Right cardiac atrium (tissue), 5 donors: ENCODE data around the gene LURAP1L. TPM values are rescaled to one million over a fixed set of nuclear protein-coding genes. Genes with fewer than 3 reads are reported as not detected.

ENCODE experiments used
- ATAC-seq, 2 donors: fragments of 200-7000 bp; cut with Tn5 transposase; one replicate each; pipeline versions ENCODE4 v1.8.0 to v1.9.1; 2020; ENCODE audit warnings: moderate library complexity in 2 of 2, mild to moderate bottlenecking in 1 of 2
- DNase-seq, 3 donors: peaks; one replicate each; pipeline ENCODE4 v3.0.0-alpha.2; 2020
- H3K27ac ChIP-seq: one replicate; pipeline ENCODE4 v1.5.1; 2013; ENCODE audit warnings: mild to moderate bottlenecking, low read length, control low read depth, moderate library complexity
- H3K27me3 ChIP-seq: one replicate; pipeline ENCODE4 v1.6.1; 2013; ENCODE audit not compliant: control insufficient read depth, insufficient read depth
- H3K4me1 ChIP-seq: one replicate; pipeline ENCODE4 v1.6.1; 2013; ENCODE audit warnings: low read length; ENCODE audit not compliant: control insufficient read depth, insufficient read depth
- H3K4me3 ChIP-seq: one replicate; pipeline ENCODE4 v1.5.1; 2013; ENCODE audit warnings: low read length, control low read depth
- H3K9me3 ChIP-seq: one replicate; pipeline ENCODE4 v1.6.1; 2013; ENCODE audit warnings: low read length; ENCODE audit not compliant: control insufficient read depth
- WGBS: extraction: QIAGEN DNeasy Blood & Tissue Kit; methylation state at CpG from one replicate; pipeline ENCODE4 v1.1.7; 2013; 5-methylcytosine and 5-hydroxymethylcytosine counted together
- intact Hi-C, 4 donors: fragments of 100-400 bp; cut with DNase I; formaldehyde crosslinking; loops; one replicate each; pipeline versions ENCODE4 v1.11.0 to v1.14.0; 2022 to 2023
- polyA plus RNA-seq: library from polyadenylated mRNA; stranded (reverse); fragments of 200-250 nt; gene quantifications from one replicate; pipeline ENCODE4 v1.2.3, GENCODE V29; 2013
- total RNA-seq, 4 donors: library from RNA; stranded (reverse); fragmentation: NEBNext Ultra II Directional; extraction: Animal tissue kit (Norgen Biotek cat#: 25700); gene quantifications; one replicate each; pipeline ENCODE4 v1.2.1, GENCODE V29; 2021
- donor health status: healthy with polysubstance abuse.
- donor health status: DM: no; HTN: yes; CAD: no.
- donor health status: DM: no; HTN: no; CAD: no.
- donor health status: DM: no; HTN: yes; CAD: no; lungs with severe emphysema.
- donor health status: DM: yes; HTN: yes; CAD: no.

The LURAP1L gene
- total and polyA plus RNA-seq, 5 donors, result 2.1 to 3.4 (median 2.8) TPM

DNA sequence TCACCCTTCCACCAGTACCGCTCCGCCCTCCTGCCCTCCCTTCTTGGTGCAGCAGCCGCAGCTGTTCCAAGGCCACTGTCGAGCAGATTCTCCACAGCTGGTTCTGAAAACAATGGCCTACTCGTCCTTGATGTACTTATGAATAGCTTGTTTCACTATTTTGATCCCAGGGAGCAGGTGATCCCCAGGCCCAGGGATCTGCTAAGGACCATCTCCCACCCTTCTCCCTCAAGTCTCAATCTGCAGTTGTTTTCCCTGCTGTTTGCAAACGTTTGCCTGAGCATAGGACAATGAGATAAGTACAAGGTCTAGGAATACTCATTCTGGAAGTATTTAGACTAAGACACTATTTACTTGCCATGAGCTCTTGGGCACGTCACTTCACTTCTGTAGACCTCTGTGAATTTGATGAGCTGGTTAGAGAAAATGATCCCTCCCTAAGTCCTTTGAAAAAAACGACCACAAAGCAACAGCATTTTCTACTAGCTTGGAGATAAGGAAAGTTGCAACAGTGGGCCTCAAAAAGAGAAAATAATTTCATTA, 1.8 kb downstream of the LURAP1L start:
- Histone ChIP-seq H3K27me3 (no peaks in the 10 kb centered on the region), H3K4me1 (no peaks in the 10 kb centered on the region), H3K4me3 (peak overlapping the region; percentile 65), H3K9me3 (no peaks in the 10 kb centered on the region), H3K27ac (peak overlapping the region; percentile 53)
- intact Hi-C loops, result loop anchor here in 1 of 4 donors (5.0 kb wide), 1 partner anchor 41 kb away; no protein-coding TSS in a partner anchor
- DNase-seq, result peak; percentile 85 to 93 (median 93)
- 8% methylated on average over 8 of the region's 8 CpGs for WGBS
- peak in 1 of 2 donors; percentile 8 for ATAC-seq

DNA sequence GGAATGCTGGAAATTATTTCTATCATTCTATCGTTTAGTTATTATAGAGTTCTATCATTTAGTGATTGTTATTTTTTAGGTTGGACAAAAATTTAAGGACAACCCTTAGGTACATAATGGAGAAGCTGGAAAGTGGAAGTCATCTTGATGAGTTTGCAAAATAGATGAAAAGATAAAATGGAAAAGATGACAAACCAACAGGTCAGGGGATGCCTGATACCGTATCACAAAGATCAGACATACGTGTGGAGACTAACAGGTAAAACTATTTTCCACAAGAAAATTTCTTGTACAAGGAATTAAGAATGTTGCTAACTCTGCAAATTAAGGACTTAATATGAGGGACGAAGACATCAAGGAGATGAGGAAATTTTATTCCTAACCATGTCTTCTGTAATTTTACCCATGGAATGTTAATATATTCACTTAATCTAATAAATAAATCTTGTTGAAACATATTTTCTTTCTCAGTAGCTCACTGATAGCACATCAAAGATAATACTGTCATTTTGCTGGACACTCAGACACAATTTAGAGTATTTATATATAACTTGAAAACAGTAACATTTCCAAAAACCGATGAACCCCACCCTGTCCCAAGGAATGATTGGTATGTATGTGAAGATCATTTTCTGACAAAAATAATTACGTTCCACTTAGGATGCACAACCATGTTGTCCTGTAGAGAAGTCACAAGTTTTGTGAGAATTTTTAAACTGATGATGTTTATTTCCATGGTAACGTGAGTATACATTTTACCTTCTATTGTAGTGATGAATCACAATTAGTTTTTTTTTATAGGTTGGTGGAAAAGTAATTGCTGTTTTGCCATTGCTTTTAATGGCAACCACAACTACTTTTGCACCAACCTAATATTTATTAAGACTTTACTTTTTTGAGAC, 2.6 kb downstream of the LURAP1L start:
- ATAC-seq, result no peak
- no peaks in the 10 kb centered on the region for H3K4me1 ChIP-seq
- 55% methylated on average over 7 of the region's 7 CpGs for WGBS

DNA sequence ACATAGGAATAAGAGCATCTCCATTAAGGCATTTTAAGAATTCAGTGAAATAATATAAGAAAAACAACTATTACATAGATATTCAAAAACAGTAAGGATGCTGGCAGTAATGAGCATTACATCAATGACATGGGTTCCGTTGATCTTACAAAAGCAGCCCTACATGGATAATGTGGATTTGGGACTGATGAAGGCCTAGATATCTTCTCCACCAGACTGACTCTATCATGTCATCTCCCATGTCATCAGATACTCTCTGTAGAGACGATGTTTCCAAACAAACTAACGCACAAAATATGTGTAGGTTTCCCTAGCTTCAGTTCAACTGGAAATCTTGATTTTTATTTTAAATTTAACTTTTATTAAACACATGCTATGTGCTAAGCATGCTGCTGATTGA, 3.6 kb downstream of the LURAP1L start:
- Histone ChIP-seq H3K4me1 (no peaks in the 10 kb centered on the region), H3K27me3 (no peaks in the 10 kb centered on the region), H3K27ac (no peak overlapping the region), H3K4me3 (no peak overlapping the region), H3K9me3 (no peaks in the 10 kb centered on the region)
- intact Hi-C loops, result loop anchor here in 1 of 4 donors (5.0 kb wide), 1 partner anchor 39 kb away; no protein-coding TSS in a partner anchor
- 72% methylated on average over 3 of the region's 3 CpGs for WGBS
- ATAC-seq (no peak), DNase-seq (no peak)

More for the DNA sequence above, 2.6 kb downstream of the LURAP1L start:
- no peak for DNase-seq
- H3K4me3 ChIP-seq, result peak overlapping the region; percentile 65
- H3K27ac ChIP-seq, result no peak overlapping the region
- intact Hi-C loops, result loop anchor here in 1 of 4 donors (5.0 kb wide), 1 partner anchor 40 kb away; no protein-coding TSS in a partner anchor
- H3K27me3 ChIP-seq, result no peaks in the 10 kb centered on the region
- no peaks in the 10 kb centered on the region for H3K9me3 ChIP-seq

DNA sequence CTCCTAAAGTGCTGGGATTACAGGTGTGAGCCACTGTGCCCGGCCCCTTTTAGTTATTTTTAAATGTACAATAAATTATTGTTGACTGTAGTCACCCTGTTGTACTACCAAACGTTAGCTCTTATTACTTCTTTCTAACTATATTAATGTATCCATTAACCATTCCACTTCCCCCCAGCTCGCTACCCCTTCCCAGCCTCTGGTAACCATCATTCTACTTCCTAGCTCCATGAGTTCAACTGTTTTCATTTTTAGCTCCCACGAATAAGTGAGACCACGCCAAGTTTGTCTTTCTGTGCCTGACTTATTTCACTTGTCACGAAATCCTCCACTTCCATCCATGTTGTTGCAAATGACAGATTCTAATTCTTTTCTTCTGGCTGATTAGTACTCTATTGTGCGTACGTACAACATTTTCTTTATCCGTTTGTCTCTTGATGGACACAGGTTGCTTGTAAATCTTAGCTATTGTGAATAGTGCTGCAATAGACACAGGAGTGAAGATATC, 6.5 kb downstream of the LURAP1L start:
- no peak overlapping the region for H3K27ac ChIP-seq

DNA sequence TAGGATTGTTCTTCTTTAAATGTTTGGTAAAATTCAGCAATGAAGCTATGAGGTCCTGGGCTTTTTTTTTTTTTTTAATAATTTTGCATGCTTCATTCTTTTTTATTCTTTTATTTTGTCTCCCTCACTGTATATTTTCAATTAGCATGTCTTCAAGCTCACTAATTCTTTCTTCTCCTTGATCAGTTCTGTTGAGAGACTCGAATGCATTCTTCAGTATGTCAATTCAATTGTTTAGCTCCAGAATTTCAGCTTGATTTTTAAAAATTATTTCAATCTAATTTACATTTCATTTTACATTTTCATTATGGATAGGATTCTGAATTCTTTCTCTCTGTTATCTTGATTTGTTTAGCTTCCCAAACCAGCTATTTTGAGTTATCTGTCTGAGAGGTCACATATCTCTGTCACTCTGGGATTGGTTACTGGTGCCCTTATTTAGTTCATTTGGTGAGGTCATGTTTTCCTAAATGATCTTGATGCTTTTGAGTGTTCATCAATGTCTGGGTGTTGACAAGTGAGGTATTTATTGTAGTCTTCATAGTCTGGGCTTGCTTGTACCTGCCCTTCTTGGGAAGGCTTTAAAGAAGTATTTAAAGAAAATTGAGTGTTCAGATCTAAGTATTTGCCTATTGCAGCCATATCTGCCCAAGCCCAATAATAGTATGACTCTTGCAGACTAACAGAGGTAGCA, 9.1 kb downstream of the LURAP1L start:
- Histone ChIP-seq H3K4me1 (no peaks in the 10 kb centered on the region), H3K4me3 (no peak overlapping the region), H3K9me3 (no peaks in the 10 kb centered on the region), H3K27me3 (no peaks in the 10 kb centered on the region), H3K27ac (no peak overlapping the region)
- WGBS, result 94% methylated on average over 1 of the region's 1 CpG
- DNase-seq (no peak), ATAC-seq (no peak)
- intact Hi-C loops, result no loop called here

More for the DNA sequence above, 6.5 kb downstream of the LURAP1L start:
- no peaks in the 10 kb centered on the region for H3K4me1 ChIP-seq
- H3K9me3 ChIP-seq, result no peaks in the 10 kb centered on the region
- no peaks in the 10 kb centered on the region for H3K27me3 ChIP-seq
- DNase-seq, result no peak
- intact Hi-C loops, result no loop called here
- H3K4me3 ChIP-seq, result no peak overlapping the region
- WGBS, result 58% methylated on average over 9 of the region's 9 CpGs
- ATAC-seq, result no peak

- WGBS, result 76% methylated on average over 6 of the region's 6 CpGs
- no peak overlapping the region for H3K4me3 ChIP-seq
- no peaks in the 10 kb centered on the region for H3K4me1 ChIP-seq
- ATAC-seq, result peak; percentile 29 to 57
- intact Hi-C loops, result no loop called here
- H3K27me3 ChIP-seq, result no peaks in the 10 kb centered on the region
- no peak overlapping the region for H3K27ac ChIP-seq
- no peak for DNase-seq
- no peaks in the 10 kb centered on the region for H3K9me3 ChIP-seq
Measured at GRCh38 chr9:12784461-12785259, 9.8 kb downstream of the LURAP1L start.

GRCh38 chr9:12785260-12785770, 10.5 kb downstream of the LURAP1L start:
- peak in 2 of 3 donors; percentile 26 to 39 for DNase-seq
- H3K9me3 ChIP-seq, result no peaks in the 10 kb centered on the region
- peak; percentile 20 to 51 for ATAC-seq
- H3K4me3 ChIP-seq, result no peak overlapping the region
- H3K27me3 ChIP-seq, result no peaks in the 10 kb centered on the region
- no peak overlapping the region for H3K27ac ChIP-seq
- no peaks in the 10 kb centered on the region for H3K4me1 ChIP-seq
- intact Hi-C loops, result no loop called here
- 46% methylated on average over 2 of the region's 2 CpGs for WGBS

DNA sequence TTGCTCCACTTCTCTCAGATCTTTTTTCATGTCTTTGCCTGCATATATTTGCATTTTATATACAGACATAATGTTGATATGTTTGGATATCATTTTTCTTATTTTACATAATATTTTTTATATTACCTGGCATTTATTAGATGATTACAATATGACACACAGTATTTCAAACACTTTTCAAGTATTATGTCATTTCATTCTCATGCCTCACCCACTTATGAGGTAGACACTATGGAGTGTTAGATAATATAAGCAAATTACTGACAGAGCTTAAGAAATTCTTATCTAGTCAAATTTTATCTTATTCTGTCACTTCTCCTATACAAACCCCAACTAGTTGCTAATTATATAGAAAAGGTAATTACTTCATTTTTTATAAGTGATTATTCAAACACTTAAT, 11.1 kb downstream of the LURAP1L start:
- no peaks in the 10 kb centered on the region for H3K4me1 ChIP-seq
- no peaks in the 10 kb centered on the region for H3K27me3 ChIP-seq
- H3K4me3 ChIP-seq, result no peak overlapping the region
- intact Hi-C loops, result no loop called here
- no peaks in the 10 kb centered on the region for H3K9me3 ChIP-seq
- no peak for DNase-seq
- no peak for ATAC-seq
- H3K27ac ChIP-seq, result no peak overlapping the region

- Histone ChIP-seq H3K4me3 (no peak overlapping the region), H3K9me3 (no peaks in the 10 kb centered on the region), H3K27me3 (no peaks in the 10 kb centered on the region), H3K4me1 (no peaks in the 10 kb centered on the region), H3K27ac (no peak overlapping the region)
- no peak for ATAC-seq
- no peak for DNase-seq
- intact Hi-C loops, result no loop called here
Measured at GRCh38 chr9:12790001-12790400, 15.2 kb downstream of the LURAP1L start.

GRCh38 chr9:12790883-12791282, 16.1 kb downstream of the LURAP1L start:
- no peak for ATAC-seq
- WGBS, result 81% methylated on average over 3 of the region's 3 CpGs
- intact Hi-C loops, result no loop called here
- no peak overlapping the region for H3K27ac ChIP-seq
- no peak overlapping the region for H3K4me3 ChIP-seq
- no peaks in the 10 kb centered on the region for H3K27me3 ChIP-seq
- DNase-seq, result no peak
- H3K4me1 ChIP-seq, result no peaks in the 10 kb centered on the region
- no peaks in the 10 kb centered on the region for H3K9me3 ChIP-seq
